ENCODE data around the gene GABBR2. TPM values are rescaled to one million over a fixed set of nuclear protein-coding genes. Genes with fewer than 3 reads are reported as not detected.

GABBR2 gene
- total RNA-seq, 1 experiment from 2014 or later, result 0.33 TPM

DNA sequence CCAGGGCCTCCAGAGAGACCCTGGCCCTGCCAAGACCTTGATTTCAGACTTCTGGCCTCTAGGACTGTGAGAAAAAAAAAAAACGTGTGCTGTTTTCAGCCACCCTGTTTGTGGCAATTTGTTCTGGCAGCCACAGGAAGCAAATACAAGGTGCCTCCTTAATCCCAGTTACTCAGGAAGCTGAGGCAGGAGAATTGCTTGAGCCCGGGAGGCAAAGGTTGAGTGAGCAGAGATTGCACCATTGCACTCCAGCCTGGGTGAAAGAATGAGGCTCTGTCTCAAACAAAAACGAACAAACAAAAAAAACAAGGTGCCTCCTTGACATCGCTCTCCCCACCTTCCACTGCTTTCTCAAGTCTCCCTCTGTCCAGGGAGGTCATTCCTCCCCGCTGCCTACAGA lies 98.0 kb downstream of the GABBR2 start:
- CTCF ChIA-PET, result no interaction called here
- H3K4me3 Mint-ChIP-seq (ENCODE audit: low read depth, unreplicated experiment), result no peak overlapping the region

DNA sequence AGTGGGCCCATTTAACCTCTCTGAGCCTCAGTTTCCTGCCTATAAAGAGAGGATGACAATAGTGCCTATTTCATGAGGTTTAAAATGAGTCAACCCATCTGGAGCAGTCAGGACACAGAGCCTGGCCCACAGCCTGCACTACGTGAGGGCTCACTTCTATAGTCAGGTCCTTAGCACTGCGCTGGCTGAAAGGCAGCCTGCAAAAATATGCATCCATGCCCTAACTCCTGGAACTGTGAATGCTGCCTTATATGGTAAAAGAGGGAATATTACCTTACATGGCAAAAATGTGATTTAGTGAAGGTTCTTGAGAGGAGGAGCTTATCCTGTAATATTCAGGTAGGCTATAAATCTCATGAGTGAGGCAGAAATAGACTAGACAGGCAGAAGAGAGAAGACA lies 98.5 kb downstream of the GABBR2 start:
- no TSS peak for BruUV-seq (replicated peaks)
- H3K4me1 Mint-ChIP-seq (ENCODE audit: low read depth, unreplicated experiment), result no peaks in the 10 kb centered on the region
- TF ChIP-seq, protein P1, sequence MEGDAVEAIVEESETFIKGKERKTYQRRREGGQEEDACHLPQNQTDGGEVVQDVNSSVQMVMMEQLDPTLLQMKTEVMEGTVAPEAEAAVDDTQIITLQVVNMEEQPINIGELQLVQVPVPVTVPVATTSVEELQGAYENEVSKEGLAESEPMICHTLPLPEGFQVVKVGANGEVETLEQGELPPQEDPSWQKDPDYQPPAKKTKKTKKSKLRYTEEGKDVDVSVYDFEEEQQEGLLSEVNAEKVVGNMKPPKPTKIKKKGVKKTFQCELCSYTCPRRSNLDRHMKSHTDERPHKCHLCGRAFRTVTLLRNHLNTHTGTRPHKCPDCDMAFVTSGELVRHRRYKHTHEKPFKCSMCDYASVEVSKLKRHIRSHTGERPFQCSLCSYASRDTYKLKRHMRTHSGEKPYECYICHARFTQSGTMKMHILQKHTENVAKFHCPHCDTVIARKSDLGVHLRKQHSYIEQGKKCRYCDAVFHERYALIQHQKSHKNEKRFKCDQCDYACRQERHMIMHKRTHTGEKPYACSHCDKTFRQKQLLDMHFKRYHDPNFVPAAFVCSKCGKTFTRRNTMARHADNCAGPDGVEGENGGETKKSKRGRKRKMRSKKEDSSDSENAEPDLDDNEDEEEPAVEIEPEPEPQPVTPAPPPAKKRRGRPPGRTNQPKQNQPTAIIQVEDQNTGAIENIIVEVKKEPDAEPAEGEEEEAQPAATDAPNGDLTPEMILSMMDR (IDR thresholded peaks at IDR 0.05; ENCODE audit: unreplicated experiment), result no peak
- H3K36me3 Mint-ChIP-seq (ENCODE audit: insufficient read depth, unreplicated experiment), result no peaks in the 10 kb centered on the region
- no peak overlapping the region for H3K4me3 Mint-ChIP-seq (ENCODE audit: low read depth, unreplicated experiment)
- peaks cover 73% of the 10 kb centered on the region for H3K27me3 Mint-ChIP-seq (ENCODE audit: unreplicated experiment)
- DNase-seq, result no peak
- CTCF ChIA-PET, result no interaction called here
- no peak overlapping the region for H3K27ac Mint-ChIP-seq (ENCODE audit: unreplicated experiment)
- H3K9me3 Mint-ChIP-seq (ENCODE audit: low read depth, unreplicated experiment), result no peaks in the 10 kb centered on the region
- intact Hi-C loops (cut with micrococcal nuclease; ENCODE audit: unreplicated experiment), result no loop called here

More for the DNA sequence above, 98.0 kb downstream of the GABBR2 start:
- Mint-ChIP-seq H3K27ac (ENCODE audit: unreplicated experiment) (no peak overlapping the region), H3K9me3 (ENCODE audit: low read depth, unreplicated experiment) (no peaks in the 10 kb centered on the region), H3K27me3 (ENCODE audit: unreplicated experiment) (peaks cover 78% of the 10 kb centered on the region), H3K36me3 (ENCODE audit: insufficient read depth, unreplicated experiment) (no peaks in the 10 kb centered on the region), H3K4me1 (ENCODE audit: low read depth, unreplicated experiment) (no peaks in the 10 kb centered on the region)
- TF ChIP-seq, protein P1 (IDR thresholded peaks at IDR 0.05; ENCODE audit: unreplicated experiment), result no peak
- no peak for DNase-seq
- intact Hi-C loops (cut with micrococcal nuclease; ENCODE audit: unreplicated experiment), result no loop called here
- no TSS peak for BruUV-seq (replicated peaks)

DNA sequence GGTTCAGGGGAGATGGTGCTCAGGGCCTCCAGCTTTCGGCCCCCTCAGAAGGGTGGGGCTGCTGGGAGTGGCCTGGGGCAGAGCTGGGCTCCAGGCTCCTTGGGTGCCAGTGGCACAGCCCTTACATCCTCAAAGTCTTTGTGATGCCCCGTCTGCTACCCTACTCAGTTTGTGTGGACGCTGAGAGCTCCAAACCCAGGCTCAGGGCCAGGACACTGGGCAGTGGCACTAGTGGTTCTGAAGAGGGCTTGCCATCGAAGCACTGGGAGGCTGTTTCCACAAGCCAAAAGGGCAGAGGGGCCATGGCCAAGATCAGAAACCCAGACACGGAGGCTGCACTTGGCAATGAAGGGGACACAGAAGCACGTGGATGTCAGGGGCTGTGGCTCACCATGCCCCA lies 99.1 kb downstream of the GABBR2 start:
- no peak overlapping the region for H3K4me3 Mint-ChIP-seq (ENCODE audit: low read depth, unreplicated experiment)
- no peak for DNase-seq
- H3K9me3 Mint-ChIP-seq (ENCODE audit: low read depth, unreplicated experiment), result no peaks in the 10 kb centered on the region
- TF ChIP-seq, protein P1 (IDR thresholded peaks at IDR 0.05; ENCODE audit: unreplicated experiment), result no peak
- intact Hi-C loops (cut with micrococcal nuclease; ENCODE audit: unreplicated experiment), result no loop called here
- CTCF ChIA-PET, result no interaction called here
- H3K4me1 Mint-ChIP-seq (ENCODE audit: low read depth, unreplicated experiment), result no peaks in the 10 kb centered on the region
- no peaks in the 10 kb centered on the region for H3K36me3 Mint-ChIP-seq (ENCODE audit: insufficient read depth, unreplicated experiment)
- peaks cover 68% of the 10 kb centered on the region for H3K27me3 Mint-ChIP-seq (ENCODE audit: unreplicated experiment)
- no TSS peak for BruUV-seq (replicated peaks)
- no peak overlapping the region for H3K27ac Mint-ChIP-seq (ENCODE audit: unreplicated experiment)

DNA sequence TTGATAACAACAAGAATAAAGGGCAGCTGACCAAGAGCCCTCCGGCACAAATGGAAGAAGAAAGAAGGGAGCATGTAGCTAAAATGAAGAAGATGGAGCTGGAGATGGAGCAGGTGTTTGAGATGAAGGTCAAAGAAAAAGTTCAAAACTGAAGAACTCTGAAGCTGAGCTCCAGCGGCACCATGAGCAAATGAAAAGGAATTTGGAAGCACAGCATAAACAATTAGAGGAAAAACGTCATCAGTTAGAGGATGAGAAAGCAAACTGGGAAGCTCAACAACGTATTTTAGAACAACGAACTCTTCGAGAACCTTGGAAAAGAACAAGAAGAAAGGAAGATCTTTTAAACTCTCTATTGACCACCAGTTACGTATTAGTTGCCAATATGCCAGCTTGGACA lies 100.9 kb downstream of the GABBR2 start:
- Mint-ChIP-seq H3K27me3 (ENCODE audit: unreplicated experiment) (peaks cover 49% of the 10 kb centered on the region), H3K4me3 (ENCODE audit: low read depth, unreplicated experiment) (no peak overlapping the region)

More for the DNA sequence above, 100.9 kb downstream of the GABBR2 start:
- no peak for DNase-seq
- BruUV-seq (replicated peaks), result no TSS peak
- H3K4me1 Mint-ChIP-seq (ENCODE audit: low read depth, unreplicated experiment), result no peaks in the 10 kb centered on the region
- TF ChIP-seq, protein P1 (IDR thresholded peaks at IDR 0.05; ENCODE audit: unreplicated experiment), result no peak
- H3K27ac Mint-ChIP-seq (ENCODE audit: unreplicated experiment), result no peak overlapping the region
- no peaks in the 10 kb centered on the region for H3K36me3 Mint-ChIP-seq (ENCODE audit: insufficient read depth, unreplicated experiment)
- H3K9me3 Mint-ChIP-seq (ENCODE audit: low read depth, unreplicated experiment), result no peaks in the 10 kb centered on the region
- intact Hi-C loops (cut with micrococcal nuclease; ENCODE audit: unreplicated experiment), result no loop called here
- CTCF ChIA-PET, result no interaction called here
